GM19099 (cell line): ENCODE measurements around the gene CRHR1.

ENCODE experiments used
- POLR2A ChIP-seq: IDR thresholded peaks from 3 replicates; pipeline ENCODE4 v1.6.1; 2011; ENCODE audit warnings: low read depth; ENCODE audit not compliant: insufficient read length; ENCODE audit errors: extremely low read depth

Gene CRHR1

GRCh38 chr17:45784293-45784740, at the start of gene CRHR1:
TSS of gene CRHR1 (plus strand) at chr17:45784320. CDS start at chr17:45784545, 225 bp downstream.
- TF ChIP-seq POLR2A, result no peak

GRCh38 chr17:45734598-45734997, 49.5 kb upstream of the CRHR1 start:
- TF ChIP-seq POLR2A, result no peak

GRCh38 chr17:45735488-45735887, 48.6 kb upstream of the CRHR1 start:
- TF ChIP-seq POLR2A, result no peak

- no peak for TF ChIP-seq POLR2A
Observed at GRCh38 chr17:45739786-45740185, 44.3 kb upstream of the CRHR1 start.

- no peak for TF ChIP-seq POLR2A
Observed at GRCh38 chr17:45740553-45741330, 43.4 kb upstream of the CRHR1 start.

- TF ChIP-seq POLR2A, result no peak
Observed at GRCh38 chr17:45742251-45742650, 41.9 kb upstream of the CRHR1 start.

GRCh38 chr17:45743626-45744326, 40.3 kb upstream of the CRHR1 start:
- TF ChIP-seq POLR2A, result no peak

- no peak for TF ChIP-seq POLR2A
Observed at GRCh38 chr17:45745601-45746494, 38.3 kb upstream of the CRHR1 start.

GRCh38 chr17:45747911-45748310, 36.2 kb upstream of the CRHR1 start:
- TF ChIP-seq POLR2A, result no peak

- no peak for TF ChIP-seq POLR2A
Observed at GRCh38 chr17:45748731-45749310, 35.3 kb upstream of the CRHR1 start.

GRCh38 chr17:45749831-45750335, 34.2 kb upstream of the CRHR1 start:
- no peak for TF ChIP-seq POLR2A

GRCh38 chr17:45750779-45751440, 33.2 kb upstream of the CRHR1 start:
- no peak for TF ChIP-seq POLR2A

GRCh38 chr17:45751466-45751865, 32.7 kb upstream of the CRHR1 start:
- TF ChIP-seq POLR2A, result no peak

- no peak for TF ChIP-seq POLR2A
Observed at GRCh38 chr17:45752246-45752645, 31.9 kb upstream of the CRHR1 start.
